Measurements from ENCODE around the gene KTN1. TPM values are rescaled to one million over a fixed set of nuclear protein-coding genes. Genes with fewer than 3 reads are reported as not detected.

The KTN1 gene
- total RNA-seq, 2 experiments from 2014 or later: 126 to 134 TPM

- intact Hi-C loops (cut with micrococcal nuclease): no loop called here
- Mint-ChIP-seq H3K36me3 (peaks cover 46% of the 10 kb centered on the region), H3K27me3 (no peaks in the 10 kb centered on the region), H3K4me3 (no peak overlapping the region), H3K9me3 (no peaks in the 10 kb centered on the region), H3K4me1 (ENCODE audit: low read depth) (peaks cover 11% of the 10 kb centered on the region), H3K27ac (no peak overlapping the region)
- POLR2A ChIA-PET: no interaction called here
- DNase-seq: no peak
- CTCF ChIA-PET: interaction anchor here (0.5 kb wide), 1 partner anchor 336 kb away, joined by 3 read pairs; no protein-coding TSS in a partner anchor
Observed at GRCh38 chr14:55654243-55654642, 74.2 kb downstream of the KTN1 start.

GRCh38 chr14:55661029-55661428 is 81.0 kb downstream of the KTN1 start:
- intact Hi-C loops (cut with micrococcal nuclease): no loop called here
- Mint-ChIP-seq H3K36me3 (peaks cover 47% of the 10 kb centered on the region), H3K4me3 (no peak overlapping the region), H3K4me1 (ENCODE audit: low read depth) (peaks cover 21% of the 10 kb centered on the region), H3K9me3 (no peaks in the 10 kb centered on the region), H3K27ac (no peak overlapping the region), H3K27me3 (no peaks in the 10 kb centered on the region)
- no peak for DNase-seq
- ChIA-PET CTCF (no interaction called here), POLR2A (no interaction called here)

GRCh38 chr14:55662752-55663151 is 82.7 kb downstream of the KTN1 start:
- intact Hi-C loops (cut with micrococcal nuclease): no loop called here
- POLR2A ChIA-PET: no interaction called here

GRCh38 chr14:55665067-55665675 is 85.2 kb downstream of the KTN1 start:
- Mint-ChIP-seq H3K27ac (no peak overlapping the region), H3K4me1 (ENCODE audit: low read depth) (peaks cover 25% of the 10 kb centered on the region), H3K4me3 (no peak overlapping the region), H3K36me3 (peaks cover 45% of the 10 kb centered on the region), H3K27me3 (no peaks in the 10 kb centered on the region), H3K9me3 (no peaks in the 10 kb centered on the region)
- POLR2A ChIA-PET: no interaction called here
- CTCF ChIA-PET: interaction anchor here (0.7 to 1.6 kb wide), 2 partner anchors 214 to 218 kb away, joined by 3 to 7 read pairs; no protein-coding TSS in a partner anchor
- intact Hi-C loops (cut with micrococcal nuclease): loop anchor here (1.0 kb wide), 1 partner anchor 207 kb away; no protein-coding TSS in a partner anchor
- no peak for DNase-seq

More at GRCh38 chr14:55662752-55663151, 82.7 kb downstream of the KTN1 start:
- DNase-seq: no peak
- H3K4me1 Mint-ChIP-seq (ENCODE audit: low read depth): peaks cover 25% of the 10 kb centered on the region
- H3K36me3 Mint-ChIP-seq: peaks cover 50% of the 10 kb centered on the region
- H3K27ac Mint-ChIP-seq: no peak overlapping the region
- no peaks in the 10 kb centered on the region for H3K27me3 Mint-ChIP-seq
- CTCF ChIA-PET: no interaction called here
- H3K4me3 Mint-ChIP-seq: no peak overlapping the region
- H3K9me3 Mint-ChIP-seq: no peaks in the 10 kb centered on the region

GRCh38 chr14:55667801-55668200 is 87.8 kb downstream of the KTN1 start:
- no peaks in the 10 kb centered on the region for H3K27me3 Mint-ChIP-seq
- ChIA-PET CTCF (interaction anchor here (1.7 kb wide), 1 partner anchor 807 kb away, joined by 3 read pairs; no protein-coding TSS in a partner anchor), POLR2A (no interaction called here)
- H3K4me1 Mint-ChIP-seq (ENCODE audit: low read depth): peaks cover 25% of the 10 kb centered on the region
- H3K36me3 Mint-ChIP-seq: peaks cover 45% of the 10 kb centered on the region
- intact Hi-C loops (cut with micrococcal nuclease): no loop called here
- no peak for DNase-seq
- no peaks in the 10 kb centered on the region for H3K9me3 Mint-ChIP-seq
- H3K4me3 Mint-ChIP-seq: no peak overlapping the region
- no peak overlapping the region for H3K27ac Mint-ChIP-seq

- ChIA-PET POLR2A (no interaction called here), CTCF (interaction anchor here (0.9 kb wide), 2 partner anchors 10 to 804 kb away, joined by 3 read pairs; no protein-coding TSS in a partner anchor)
- Mint-ChIP-seq H3K4me3 (no peak overlapping the region), H3K27me3 (no peaks in the 10 kb centered on the region), H3K9me3 (no peaks in the 10 kb centered on the region), H3K36me3 (peaks cover 35% of the 10 kb centered on the region), H3K27ac (no peak overlapping the region), H3K4me1 (ENCODE audit: low read depth) (peaks cover under 1% of the 10 kb centered on the region)
- no peak for DNase-seq
- intact Hi-C loops (cut with micrococcal nuclease): no loop called here
Observed at GRCh38 chr14:55671641-55672040, 91.6 kb downstream of the KTN1 start.

GRCh38 chr14:55673048-55673447 is 93.0 kb downstream of the KTN1 start:
- Mint-ChIP-seq H3K27ac (no peak overlapping the region), H3K4me3 (no peak overlapping the region), H3K4me1 (ENCODE audit: low read depth) (no peaks in the 10 kb centered on the region), H3K36me3 (peaks cover 28% of the 10 kb centered on the region), H3K9me3 (no peaks in the 10 kb centered on the region), H3K27me3 (no peaks in the 10 kb centered on the region)
- intact Hi-C loops (cut with micrococcal nuclease): no loop called here
- ChIA-PET CTCF (no interaction called here), POLR2A (no interaction called here)
- no peak for DNase-seq

GRCh38 chr14:55681096-55681495 is 101.1 kb downstream of the KTN1 start:
- no peaks in the 10 kb centered on the region for H3K9me3 Mint-ChIP-seq
- intact Hi-C loops (cut with micrococcal nuclease): no loop called here
- H3K36me3 Mint-ChIP-seq: peaks cover 48% of the 10 kb centered on the region
- H3K27ac Mint-ChIP-seq: no peak overlapping the region
- ChIA-PET POLR2A (no interaction called here), CTCF (no interaction called here)
- H3K4me1 Mint-ChIP-seq (ENCODE audit: low read depth): no peaks in the 10 kb centered on the region
- DNase-seq: no peak
- no peak overlapping the region for H3K4me3 Mint-ChIP-seq
- no peaks in the 10 kb centered on the region for H3K27me3 Mint-ChIP-seq

- DNase-seq: no peak
- H3K36me3 Mint-ChIP-seq: peaks cover 39% of the 10 kb centered on the region
- no peak overlapping the region for H3K4me3 Mint-ChIP-seq
- intact Hi-C loops (cut with micrococcal nuclease): no loop called here
- H3K27ac Mint-ChIP-seq: no peak overlapping the region
- H3K27me3 Mint-ChIP-seq: no peaks in the 10 kb centered on the region
- ChIA-PET POLR2A (no interaction called here), CTCF (no interaction called here)
- no peaks in the 10 kb centered on the region for H3K4me1 Mint-ChIP-seq (ENCODE audit: low read depth)
- no peaks in the 10 kb centered on the region for H3K9me3 Mint-ChIP-seq
Observed at GRCh38 chr14:55684956-55685584, 105.1 kb downstream of the KTN1 start.

- POLR2A ChIA-PET: no interaction called here
- Mint-ChIP-seq H3K9me3 (no peaks in the 10 kb centered on the region), H3K27me3 (no peaks in the 10 kb centered on the region)
Observed at GRCh38 chr14:55686713-55687112, 106.7 kb downstream of the KTN1 start.

GRCh38 chr14:55688566-55688965 is 108.6 kb downstream of the KTN1 start:
- CTCF ChIA-PET: no interaction called here
- Mint-ChIP-seq H3K36me3 (peaks cover 23% of the 10 kb centered on the region), H3K9me3 (no peaks in the 10 kb centered on the region), H3K4me3 (no peak overlapping the region), H3K27me3 (no peaks in the 10 kb centered on the region), H3K27ac (no peak overlapping the region), H3K4me1 (ENCODE audit: low read depth) (no peaks in the 10 kb centered on the region)
- intact Hi-C loops (cut with micrococcal nuclease): no loop called here
- POLR2A ChIA-PET: no interaction called here
- no peak for DNase-seq

More at GRCh38 chr14:55686713-55687112, 106.7 kb downstream of the KTN1 start:
- Mint-ChIP-seq H3K4me1 (ENCODE audit: low read depth) (no peaks in the 10 kb centered on the region), H3K36me3 (peaks cover 32% of the 10 kb centered on the region), H3K4me3 (no peak overlapping the region), H3K27ac (no peak overlapping the region)
- no peak for DNase-seq
- CTCF ChIA-PET: no interaction called here
- intact Hi-C loops (cut with micrococcal nuclease): no loop called here

- intact Hi-C loops (cut with micrococcal nuclease): loop anchor here (10.0 kb wide), 1 partner anchor 245 kb away; the partner anchor contains the start of gene TBPL2
- POLR2A ChIA-PET: no interaction called here
- no peaks in the 10 kb centered on the region for H3K4me1 Mint-ChIP-seq (ENCODE audit: low read depth)
- H3K4me3 Mint-ChIP-seq: no peak overlapping the region
- no peaks in the 10 kb centered on the region for H3K9me3 Mint-ChIP-seq
- DNase-seq: no peak
- CTCF ChIA-PET: interaction anchor here (0.7 to 1.1 kb wide), 2 partner anchors 650 to 1603 kb away, joined by 4 read pairs; no protein-coding TSS in a partner anchor
- no peak overlapping the region for H3K27ac Mint-ChIP-seq
- peaks cover 13% of the 10 kb centered on the region for H3K36me3 Mint-ChIP-seq
- no peaks in the 10 kb centered on the region for H3K27me3 Mint-ChIP-seq
Observed at GRCh38 chr14:55689981-55690871, 110.2 kb downstream of the KTN1 start.

Data from activated CD4-positive, alpha-beta memory T cell treated with anti-CD3 and anti-CD28 coated beads for 36 hours (primary cell).